ENCODE measurements around the gene INKA1.
A peak's percentile ranks its signal among the peaks of the same experiment; 100 is the strongest.
"Not testable (repeated sequence)": the region's sequence is repeated elsewhere in the genome, so short reads cannot be mapped to it uniquely, and the experiment has no call there.

INKA1 gene

GRCh38 chr3:49802719-49803464 is at the start of gene INKA1:
Gene INKA1 (plus strand): TSS chr3:49803261. CDS start chr3:49803393, 132 bp downstream.
- peak; percentile 82 for DNase-seq

- no peak for DNase-seq
Observed at GRCh38 chr3:49754536-49754935, 48.5 kb upstream of the INKA1 start.

DNA sequence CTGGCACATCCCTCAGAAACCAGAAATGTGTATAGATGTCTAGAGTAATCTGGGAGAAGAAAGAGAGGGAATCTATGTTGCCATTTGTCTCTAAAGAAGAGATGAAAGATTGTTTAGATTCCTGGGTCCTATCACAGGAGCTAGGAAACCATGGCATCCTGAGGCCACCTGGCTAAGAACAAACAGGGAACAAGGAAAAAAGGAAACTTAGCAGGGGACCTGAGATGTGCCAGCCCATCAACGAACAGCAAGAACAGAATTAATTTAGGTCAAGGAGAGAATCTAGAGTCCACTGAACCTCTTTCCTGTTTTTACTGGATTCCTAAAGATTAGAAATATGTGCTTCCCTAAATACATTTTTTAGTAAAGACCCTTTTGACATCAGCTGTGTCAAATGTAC is 47.0 kb upstream of the INKA1 start:
- no peak for DNase-seq

DNA sequence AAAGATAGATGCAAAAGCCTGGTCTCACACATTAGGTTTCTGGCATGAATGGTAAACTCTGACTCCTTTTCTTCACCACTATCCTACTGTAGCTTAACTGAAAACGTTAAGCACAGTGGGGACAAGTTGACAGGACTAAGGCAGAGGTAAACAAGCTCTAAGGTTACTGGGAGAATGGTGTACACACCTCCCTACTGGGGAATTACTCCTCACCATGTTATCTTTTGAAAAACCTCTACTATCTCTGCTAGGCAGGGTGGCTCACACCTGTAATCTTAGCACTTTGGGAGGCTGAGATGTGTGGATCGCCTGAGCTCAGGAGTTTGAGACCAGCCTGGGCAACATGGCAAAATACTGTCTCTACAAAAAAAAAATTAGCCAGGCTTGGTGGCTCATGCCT is 45.9 kb upstream of the INKA1 start:
- DNase-seq, result no peak

GRCh38 chr3:49759226-49759625 is 43.8 kb upstream of the INKA1 start:
- DNase-seq, result no peak

GRCh38 chr3:49761661-49762060 is 41.4 kb upstream of the INKA1 start:
- DNase-seq, result no peak

DNA sequence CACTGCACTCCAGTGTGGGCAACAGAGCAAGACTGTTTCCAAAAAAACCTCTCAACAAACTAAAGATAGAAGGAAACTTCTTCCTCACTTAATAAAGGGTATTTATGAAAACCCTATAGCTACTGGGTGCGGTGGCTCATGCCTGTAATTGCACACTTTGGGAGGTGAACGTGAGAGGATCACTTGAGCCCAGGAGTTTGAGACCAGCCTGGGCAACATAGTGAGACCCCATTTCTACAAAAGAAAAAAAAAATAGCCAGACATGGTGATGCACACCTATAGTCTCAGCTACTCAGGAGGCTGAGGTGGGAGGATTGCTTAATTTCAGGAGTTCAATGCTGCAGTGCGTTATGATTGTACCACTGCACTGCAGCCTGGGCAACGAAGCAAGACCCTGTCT is 39.1 kb upstream of the INKA1 start:
- no peak for DNase-seq

DNA sequence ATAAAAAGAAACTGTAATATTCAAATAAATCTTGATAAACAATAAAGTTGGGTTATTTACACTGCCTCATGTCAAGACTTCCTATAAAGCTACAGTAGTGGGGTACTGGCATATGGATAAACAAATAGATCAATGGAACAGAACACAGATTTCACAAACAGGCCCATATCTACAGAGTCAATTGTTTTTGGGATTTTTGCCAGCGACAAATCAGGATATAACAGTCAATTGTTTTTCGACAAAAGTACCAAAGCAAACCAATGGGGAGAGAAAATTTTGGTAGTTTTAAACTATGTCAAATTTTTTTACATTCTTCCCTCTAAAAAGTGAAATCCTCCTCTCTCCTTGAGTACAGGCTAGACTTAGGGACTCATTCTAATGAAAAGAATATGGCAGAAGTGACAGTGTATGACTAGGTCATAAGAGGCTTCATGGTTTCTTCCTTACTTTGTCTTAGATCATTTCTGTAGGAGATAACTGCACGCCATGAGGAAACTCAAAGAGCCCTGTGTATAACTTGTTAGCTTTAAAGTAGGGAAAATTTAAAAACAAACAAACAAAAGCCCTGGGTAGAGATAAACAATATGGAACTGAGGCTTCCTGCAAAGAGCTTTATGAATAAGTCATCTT is 33.7 kb upstream of the INKA1 start:
- DNase-seq, result no peak

GRCh38 chr3:49769926-49770325 is 33.1 kb upstream of the INKA1 start:
- no peak for DNase-seq

GRCh38 chr3:49771340-49771938 is 31.6 kb upstream of the INKA1 start:
- DNase-seq, result no peak

DNA sequence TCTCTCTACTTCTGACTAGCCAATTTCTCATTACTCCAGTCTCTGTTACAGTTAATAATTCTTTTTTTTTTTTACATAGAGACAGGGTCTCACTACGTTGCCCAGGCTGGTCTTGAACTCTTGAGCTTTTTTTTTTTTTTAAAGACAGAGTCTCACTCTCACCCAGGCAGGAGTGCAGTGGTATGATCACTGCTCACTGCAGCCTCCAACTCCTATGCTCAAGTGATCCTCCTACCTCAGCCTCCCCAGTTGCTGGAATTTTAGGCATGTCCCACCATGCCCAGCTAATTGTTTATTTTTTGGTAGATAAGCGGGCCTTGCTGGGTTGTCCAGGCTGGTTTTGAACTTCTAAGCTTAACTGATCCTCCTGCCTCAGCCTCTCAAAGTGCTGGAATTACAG is 30.4 kb upstream of the INKA1 start:
- DNase-seq, result no peak

DNA sequence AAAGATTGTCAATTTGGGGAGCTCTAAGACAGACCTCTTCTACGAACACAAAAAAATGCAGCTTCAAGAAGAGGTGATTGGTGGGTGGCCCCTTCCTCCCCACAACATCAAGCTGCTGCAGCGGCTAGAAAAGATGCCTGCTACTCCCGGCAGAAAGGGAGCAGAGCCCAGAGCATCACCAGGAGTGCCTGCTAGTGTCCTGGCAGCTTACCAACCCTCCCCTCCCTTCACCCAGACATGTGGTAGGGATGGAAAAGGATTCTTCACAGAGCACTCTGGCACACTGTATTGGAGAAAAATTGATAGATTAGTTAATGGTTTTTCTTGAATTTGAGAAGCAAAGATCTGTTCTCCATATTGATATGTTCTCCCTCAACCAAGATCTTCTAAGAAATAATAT is 27.5 kb upstream of the INKA1 start:
- no peak for DNase-seq

- DNase-seq, result not testable (repeated sequence)
Observed at GRCh38 chr3:49776101-49776500, 27.0 kb upstream of the INKA1 start.

DNA sequence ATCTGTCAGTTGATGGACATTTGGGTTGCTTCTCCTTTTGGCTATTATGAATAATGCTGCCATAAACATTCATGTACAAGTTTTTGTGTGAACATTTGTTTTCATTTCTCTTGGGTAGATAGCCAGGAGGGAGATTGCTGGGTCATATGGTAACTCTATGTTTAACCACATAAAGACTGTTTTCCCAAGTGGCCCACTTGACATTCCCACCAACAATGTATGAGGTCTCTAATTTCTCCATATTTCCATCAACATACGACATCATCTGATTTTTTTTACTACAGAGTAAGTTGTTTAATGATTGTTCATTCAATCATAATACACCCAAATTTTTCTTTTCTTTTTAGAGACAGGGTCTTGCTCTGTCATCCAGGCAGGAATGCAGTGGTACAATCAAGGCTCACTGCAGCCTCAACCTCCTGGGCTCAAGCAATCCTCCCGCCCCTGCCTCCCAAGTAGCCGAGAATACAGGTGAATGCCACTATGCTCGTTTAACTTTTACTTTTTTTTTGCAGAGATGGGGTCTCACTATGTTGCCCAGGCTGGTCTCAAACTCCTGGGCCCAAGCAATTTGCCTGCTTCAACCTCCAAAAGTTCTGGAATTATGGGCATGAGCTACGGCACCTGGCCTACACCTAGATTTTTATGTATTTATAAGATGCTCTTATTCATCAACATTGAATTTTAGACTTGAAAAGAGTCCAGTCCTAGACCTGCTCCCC is 23.5 kb upstream of the INKA1 start:
- no peak for DNase-seq

GRCh38 chr3:49780080-49780974 is 22.7 kb upstream of the INKA1 start:
- no peak for DNase-seq

DNA sequence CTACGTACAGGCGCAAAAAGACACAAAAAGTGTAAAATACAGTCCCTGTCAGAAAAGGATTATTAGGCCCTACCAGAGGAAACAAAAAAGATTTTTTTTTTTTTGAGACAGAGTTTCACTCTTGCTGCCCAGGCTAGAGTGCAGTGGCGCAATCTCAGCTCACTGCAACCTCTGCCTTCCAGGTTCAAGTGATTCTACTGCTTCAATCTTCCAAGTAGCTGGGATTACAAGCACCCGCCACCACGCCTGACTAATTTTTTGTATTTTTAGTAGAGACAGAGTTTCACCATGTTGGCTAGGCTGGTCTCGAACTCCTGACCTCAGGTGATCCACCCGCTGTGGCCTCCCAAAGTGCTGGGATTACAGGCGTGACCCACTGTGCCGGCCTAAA is 22.1 kb upstream of the INKA1 start:
- not testable (repeated sequence) for DNase-seq

- peak; percentile 64 for DNase-seq
Observed at GRCh38 chr3:49781415-49782199, 21.5 kb upstream of the INKA1 start.

GRCh38 chr3:49782277-49782676 is 20.8 kb upstream of the INKA1 start:
- DNase-seq, result not testable (repeated sequence)

DNA sequence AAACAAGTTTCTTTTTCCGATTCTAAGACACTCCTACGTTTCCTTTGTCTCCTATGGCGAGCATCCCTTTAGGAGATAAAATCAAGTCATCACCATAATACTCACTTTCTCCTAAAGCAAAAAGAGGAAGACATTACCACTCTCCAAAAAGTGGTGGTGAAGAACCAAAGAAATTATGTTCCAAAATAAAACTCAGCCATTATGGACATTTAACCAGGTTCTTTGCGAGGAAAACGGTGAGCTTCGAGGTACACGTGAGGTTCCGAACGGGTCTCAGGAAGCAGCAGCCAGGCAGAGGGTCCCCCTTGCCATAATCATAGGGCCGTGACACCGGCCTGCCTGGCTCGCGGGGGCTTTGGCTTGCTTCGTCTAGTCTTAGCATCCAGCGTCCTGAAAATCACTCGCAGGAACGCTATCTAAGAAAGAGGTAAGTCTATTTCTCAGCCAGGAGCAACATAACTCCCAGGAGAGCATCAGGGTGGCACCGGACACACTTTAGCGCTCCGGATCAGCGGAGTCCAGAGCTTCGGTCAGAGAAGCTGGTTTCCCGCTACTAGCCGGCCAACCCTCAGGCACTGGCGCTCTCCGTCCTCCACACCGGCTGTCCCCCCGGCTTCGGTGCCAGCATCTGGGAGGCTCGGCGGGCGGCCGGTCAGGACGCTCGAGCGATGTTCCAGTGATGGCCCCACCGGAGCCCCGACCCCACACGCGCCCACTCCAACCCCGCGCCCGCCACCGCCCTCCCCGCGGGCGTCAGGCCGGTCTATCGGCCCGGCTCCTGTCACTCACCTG is 17.3 kb upstream of the INKA1 start:
- DNase-seq, result peak; percentile 39

DNA sequence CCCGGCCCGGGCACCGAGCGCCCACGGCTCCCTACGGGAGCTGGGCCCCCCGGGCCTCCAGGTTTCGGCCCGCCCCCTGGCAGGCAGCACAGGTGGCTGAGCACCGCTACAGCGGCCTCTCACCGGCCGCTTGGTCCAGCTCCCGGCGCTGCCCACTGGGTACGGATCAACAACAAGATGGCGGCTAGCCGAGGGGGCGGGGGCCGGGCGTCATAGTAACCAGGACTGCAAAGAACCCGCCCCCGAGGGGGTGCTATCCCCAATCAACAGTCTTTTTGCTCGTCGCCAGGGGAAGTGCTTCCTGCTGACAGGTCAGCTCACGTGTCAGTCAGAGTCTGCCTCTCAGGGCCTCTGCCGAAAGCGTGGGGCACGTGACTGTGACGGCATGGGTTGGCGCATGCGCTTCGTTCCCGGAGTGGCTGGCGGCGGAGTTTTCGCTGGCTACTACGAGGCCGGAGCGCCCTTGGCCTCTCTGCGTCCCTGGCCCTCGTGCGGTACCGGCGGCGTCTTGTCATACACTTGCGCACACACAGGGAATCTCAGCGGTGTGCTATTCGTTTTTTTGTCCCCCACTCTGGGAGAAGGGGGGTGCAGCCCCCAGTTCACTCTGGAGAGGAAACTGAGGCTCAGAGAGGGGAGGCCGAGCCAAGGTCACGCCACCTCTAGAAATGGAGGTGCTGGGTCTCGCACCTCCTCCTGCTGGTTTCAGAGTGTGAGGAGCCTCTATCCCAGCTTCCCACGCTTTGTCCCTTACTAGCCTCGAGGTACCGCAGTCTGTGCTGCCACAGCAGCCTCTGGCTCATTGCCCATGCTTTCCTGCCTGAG is 16.5 kb upstream of the INKA1 start, which contains the start of gene IP6K1:
Gene IP6K1 (minus strand): TSS at position 186 of the 825 bp plus-strand sequence. CDS start 38,502 bp downstream, outside the sequence.
- DNase-seq, result peak; percentile 100
